Renal cortical epithelial cell (primary cell): Measurements from ENCODE around the gene F2RL3. TPM values are rescaled to one million over a fixed set of nuclear protein-coding genes. Genes with fewer than 3 reads are reported as not detected.
"Not testable (repeated sequence)": the region's sequence is repeated elsewhere in the genome, so short reads cannot be mapped to it uniquely, and the experiment has no call there.

Experiments used
- DNase-seq: peaks from one replicate; pipeline ENCODE4 v3.0.0-alpha.2; 2011; ENCODE audit warnings: low read depth
- total RNA-seq: library from RNA; depleted of rRNA; stranded (reverse); fragments of >200 nt; gene quantifications from 2 replicates; pipeline ENCODE4 v1.2.3, GENCODE V29; 2014

F2RL3 gene
- total RNA-seq, 1 donor from 2014 or later, result not detected

DNA sequence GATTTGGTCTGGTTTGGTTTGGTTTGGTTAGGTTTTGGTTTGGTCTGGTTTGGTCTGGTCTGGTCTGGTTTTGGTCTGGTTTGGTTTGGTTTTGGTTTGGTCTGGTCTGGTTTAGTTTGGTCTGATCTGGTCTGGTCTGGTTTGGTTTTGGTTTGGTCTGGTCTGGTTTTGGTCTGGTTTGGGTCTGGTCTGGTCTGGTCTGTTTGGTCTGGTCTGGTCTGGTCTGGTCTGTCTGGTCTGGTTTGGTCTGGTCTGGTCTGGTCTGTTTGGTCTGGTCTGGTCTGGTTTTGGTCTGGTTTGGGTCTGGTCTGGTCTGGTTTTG is 13.9 kb upstream of the F2RL3 start:
- DNase-seq, result not testable (repeated sequence)

DNA sequence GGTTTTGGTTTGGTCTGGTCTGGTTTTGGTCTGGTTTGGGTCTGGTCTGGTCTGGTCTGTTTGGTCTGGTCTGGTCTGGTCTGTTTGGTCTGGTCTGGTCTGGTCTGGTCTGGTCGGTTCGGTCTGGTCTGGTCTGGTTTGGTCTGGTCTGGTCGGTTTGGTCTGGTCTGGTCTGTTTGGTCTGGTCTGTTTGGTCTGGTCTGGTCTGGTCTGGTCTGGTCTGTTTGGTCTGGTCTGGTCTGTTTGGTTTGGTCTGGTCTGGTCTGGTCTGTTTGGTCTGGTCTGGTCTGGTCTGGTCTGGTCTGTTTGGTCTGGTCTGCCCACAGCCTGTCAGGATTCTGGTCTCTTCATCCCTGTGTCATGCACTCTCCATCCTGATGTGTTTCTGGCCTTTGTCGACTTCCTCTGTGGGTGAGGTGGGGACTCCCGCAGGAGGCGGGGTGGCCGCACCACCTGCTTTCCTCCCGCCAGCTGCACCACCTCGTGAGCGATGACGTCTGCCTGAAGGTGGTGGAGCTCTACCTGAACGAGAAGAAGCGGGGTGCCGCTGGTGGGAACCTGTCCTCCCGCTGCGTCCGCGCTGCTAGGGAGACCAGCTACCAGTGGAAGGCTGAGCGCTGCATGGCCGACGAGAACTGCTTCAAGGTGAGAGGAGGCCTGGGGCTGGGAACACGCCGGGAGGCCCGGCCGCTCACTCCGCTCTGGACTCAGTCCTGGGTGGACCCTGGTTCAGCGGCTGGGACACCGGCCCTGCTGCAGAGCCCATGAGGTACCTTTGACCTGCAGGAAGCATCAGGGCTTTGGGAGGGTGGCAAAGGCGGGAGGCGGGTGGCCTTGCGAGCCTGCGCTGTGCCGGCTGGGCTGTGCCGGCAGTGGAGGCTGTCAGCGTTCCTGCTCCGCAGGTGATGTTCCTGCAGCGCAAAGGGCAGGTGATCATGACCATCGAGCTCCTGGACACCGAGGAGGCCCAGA is 12.9 kb upstream of the F2RL3 start:
- no peak for DNase-seq

DNA sequence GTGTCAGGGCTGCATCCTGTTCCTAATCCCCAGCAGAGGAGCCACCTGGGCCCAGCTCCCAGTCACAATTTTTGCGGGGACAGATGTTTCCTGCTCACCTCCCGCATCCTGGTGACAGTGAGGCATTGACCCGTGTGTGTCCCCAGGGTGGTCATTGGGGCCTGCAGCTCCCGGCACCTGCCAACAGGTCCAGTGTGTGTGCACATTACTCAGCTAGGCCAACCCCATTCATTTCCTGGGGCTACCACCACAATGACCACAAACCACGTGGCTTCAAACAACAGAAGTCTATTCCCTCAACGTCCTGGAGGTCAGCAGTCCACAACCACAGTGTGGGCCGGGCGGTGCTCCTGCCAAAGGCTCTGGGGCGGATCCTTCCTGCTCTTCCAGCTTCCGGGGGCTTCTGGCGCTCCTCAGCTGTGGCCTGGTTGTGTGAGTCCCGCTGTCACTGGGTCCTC is 11.9 kb upstream of the F2RL3 start:
- DNase-seq, result peak; percentile 59

GRCh38 chr19:16877581-16877980 is 11.2 kb upstream of the F2RL3 start:
- no peak for DNase-seq

- DNase-seq, result no peak
These were observed 10.4 kb upstream of the F2RL3 start for GRCh38 chr19:16878181-16878965.

DNA sequence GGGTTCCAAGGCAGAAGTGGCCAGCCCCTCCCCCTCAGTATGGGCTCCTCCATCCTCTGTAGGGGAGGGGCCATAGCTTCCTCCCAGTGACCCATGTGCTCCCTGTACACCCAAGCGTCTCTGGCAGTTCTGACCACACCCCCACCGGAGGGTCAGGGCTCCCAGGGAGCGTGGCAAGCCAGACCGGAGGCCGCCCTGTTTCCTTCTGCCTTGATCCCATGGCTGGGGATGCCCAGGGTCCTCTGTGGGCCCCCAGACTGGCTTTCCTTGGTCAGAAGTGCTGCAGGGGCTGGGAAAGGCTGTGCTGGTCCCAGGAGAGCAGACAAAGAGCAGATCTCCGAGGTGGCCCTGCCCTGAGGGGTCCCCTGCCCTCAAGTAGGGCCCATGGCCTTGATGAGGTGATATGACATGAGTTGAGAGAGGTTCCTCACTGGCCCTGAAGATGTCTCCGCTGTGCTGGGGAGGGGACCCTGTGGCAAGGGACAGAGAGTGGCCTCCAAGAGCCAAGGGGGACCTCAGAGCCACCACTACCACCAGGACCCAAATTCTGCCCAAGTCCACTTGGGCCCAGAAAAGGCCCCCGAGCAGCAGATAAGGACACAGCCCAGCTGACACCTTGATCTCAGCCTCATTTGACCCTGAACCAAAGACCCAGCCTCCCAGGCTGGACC is 7.8 kb upstream of the F2RL3 start:
- no peak for DNase-seq

DNA sequence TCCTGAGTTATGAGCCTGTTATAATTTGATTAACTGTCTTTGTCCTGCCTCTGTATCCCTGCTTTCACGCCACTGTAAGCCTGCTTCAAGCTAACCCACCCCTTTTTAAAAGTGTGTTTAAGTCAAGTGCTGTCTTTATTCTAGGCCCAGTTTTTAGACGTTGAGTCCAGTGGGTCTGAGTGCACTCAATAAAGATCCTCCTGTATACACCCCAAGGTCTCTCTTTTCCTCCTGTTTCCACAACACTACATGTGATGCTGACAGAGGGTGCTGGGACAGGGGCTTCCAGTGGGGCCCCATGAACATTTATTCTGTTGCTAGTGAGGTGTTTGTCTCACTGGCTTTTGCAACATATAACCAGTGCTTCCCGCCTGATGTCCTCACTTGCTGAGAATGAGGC is 6.7 kb upstream of the F2RL3 start:
- no peak for DNase-seq

GRCh38 chr19:16883522-16883921 is 5.3 kb upstream of the F2RL3 start:
- no peak for DNase-seq

GRCh38 chr19:16885166-16885565 is 3.6 kb upstream of the F2RL3 start:
- no peak for DNase-seq

- DNase-seq, result peak; percentile 62
These were observed 2.4 kb upstream of the F2RL3 start for GRCh38 chr19:16886305-16886880.

GRCh38 chr19:16887353-16888265 is 1.2 kb upstream of the F2RL3 start:
- no peak for DNase-seq

DNA sequence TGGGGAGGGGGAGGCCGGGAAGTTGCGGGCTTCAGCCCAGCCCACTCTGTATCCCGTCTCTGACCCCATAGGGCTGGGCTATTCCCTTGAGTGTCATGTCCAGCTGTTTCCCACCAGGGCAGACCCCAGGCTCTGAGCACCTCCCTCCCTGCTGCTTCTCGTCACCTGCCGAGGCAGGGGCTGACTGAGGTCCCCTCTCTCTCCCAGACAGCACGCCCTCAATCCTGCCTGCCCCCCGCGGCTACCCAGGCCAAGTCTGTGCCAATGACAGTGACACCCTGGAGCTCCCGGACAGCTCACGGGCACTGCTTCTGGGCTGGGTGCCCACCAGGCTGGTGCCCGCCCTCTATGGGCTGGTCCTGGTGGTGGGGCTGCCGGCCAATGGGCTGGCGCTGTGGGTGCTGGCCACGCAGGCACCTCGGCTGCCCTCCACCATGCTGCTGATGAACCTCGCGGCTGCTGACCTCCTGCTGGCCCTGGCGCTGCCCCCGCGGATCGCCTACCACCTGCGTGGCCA is 625 bp downstream of the F2RL3 start:
- DNase-seq, result no peak

DNA sequence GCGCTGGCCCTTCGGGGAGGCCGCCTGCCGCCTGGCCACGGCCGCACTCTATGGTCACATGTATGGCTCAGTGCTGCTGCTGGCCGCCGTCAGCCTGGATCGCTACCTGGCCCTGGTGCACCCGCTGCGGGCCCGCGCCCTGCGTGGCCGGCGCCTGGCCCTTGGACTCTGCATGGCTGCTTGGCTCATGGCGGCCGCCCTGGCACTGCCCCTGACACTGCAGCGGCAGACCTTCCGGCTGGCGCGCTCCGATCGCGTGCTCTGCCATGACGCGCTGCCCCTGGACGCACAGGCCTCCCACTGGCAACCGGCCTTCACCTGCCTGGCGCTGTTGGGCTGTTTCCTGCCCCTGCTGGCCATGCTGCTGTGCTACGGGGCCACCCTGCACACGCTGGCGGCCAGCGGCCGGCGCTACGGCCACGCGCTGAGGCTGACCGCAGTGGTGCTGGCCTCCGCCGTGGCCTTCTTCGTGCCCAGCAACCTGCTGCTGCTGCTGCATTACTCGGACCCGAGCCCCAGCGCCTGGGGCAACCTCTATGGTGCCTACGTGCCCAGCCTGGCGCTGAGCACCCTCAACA is 1.2 kb downstream of the F2RL3 start:
- DNase-seq, result no peak

DNA sequence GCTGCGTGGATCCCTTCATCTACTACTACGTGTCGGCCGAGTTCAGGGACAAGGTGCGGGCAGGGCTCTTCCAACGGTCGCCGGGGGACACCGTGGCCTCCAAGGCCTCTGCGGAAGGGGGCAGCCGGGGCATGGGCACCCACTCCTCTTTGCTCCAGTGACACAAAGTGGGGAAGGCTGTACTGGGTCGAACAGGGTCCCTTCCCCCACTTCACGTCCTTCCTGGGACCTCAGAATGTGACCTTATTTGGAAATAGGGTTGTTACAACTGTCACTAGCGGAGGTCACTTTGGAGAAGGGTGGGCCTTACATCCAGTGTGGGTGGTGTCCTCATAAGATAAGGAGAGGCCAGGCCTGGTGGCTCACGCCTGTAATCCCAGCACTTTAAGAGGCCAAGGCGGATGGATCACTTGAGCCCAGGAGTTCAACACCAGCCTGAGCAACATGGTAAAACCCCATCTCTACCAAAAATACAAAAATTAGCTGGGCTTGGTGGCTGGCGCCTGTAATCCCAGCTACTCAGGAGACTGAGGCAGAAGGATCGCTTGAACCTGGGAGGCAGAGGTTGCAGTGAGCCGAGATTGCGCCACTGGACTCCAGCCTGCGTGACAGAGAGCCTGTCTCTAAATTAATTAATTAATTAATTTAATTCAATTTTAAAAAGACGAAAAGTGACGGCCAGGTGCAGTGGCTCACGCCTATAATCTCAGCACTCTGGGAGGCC is 1.8 kb downstream of the F2RL3 start:
- no peak for DNase-seq

GRCh38 chr19:16891696-16892382 is 3.0 kb downstream of the F2RL3 start:
- DNase-seq, result no peak

DNA sequence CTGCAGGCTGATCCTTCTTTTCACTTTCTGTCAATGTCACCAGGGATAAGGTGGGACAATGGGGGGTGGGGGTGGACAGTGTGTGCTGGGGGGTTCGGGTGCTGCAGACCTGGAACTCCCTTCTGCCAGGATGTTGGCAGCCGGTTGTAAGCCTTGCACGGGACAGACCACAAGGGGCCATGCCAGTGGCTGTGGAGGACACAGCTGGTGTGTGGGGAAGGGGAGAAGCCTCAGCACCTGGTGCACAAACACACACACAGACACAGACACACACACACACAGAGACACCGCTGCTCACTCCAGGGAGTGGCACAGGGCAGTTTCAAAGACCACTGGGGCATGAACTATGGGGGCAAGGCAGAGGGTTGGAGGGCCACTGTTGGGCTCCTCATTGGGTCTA is 3.6 kb downstream of the F2RL3 start:
- no peak for DNase-seq

GRCh38 chr19:16892868-16893685 is 4.3 kb downstream of the F2RL3 start:
- DNase-seq, result no peak

- DNase-seq, result no peak
These were observed 4.8 kb downstream of the F2RL3 start for GRCh38 chr19:16893686-16893989.
